Nephron progenitor cell (in vitro differentiated cells): ENCODE results near the gene TTC9.

Source experiments
- DNase-seq: peaks from one replicate; pipeline ENCODE4 v3.0.0; 2021
- H3K27ac Mint-ChIP-seq: 2 replicates; pipeline ENCODE4 v1.8.0; 2021; ENCODE audit warnings: mild to moderate bottlenecking, moderate library complexity, mixed read lengths
- H3K27me3 Mint-ChIP-seq: 2 replicates; pipeline ENCODE4 v1.8.0; 2021; ENCODE audit warnings: mild to moderate bottlenecking, low read depth, mixed read lengths; ENCODE audit not compliant: poor library complexity
- H3K36me3 Mint-ChIP-seq: 2 replicates; pipeline ENCODE4 v1.8.0; 2021; ENCODE audit warnings: low read depth, mixed read lengths
- H3K4me1 Mint-ChIP-seq: 2 replicates; pipeline ENCODE4 v1.8.0; 2021; ENCODE audit warnings: mixed read lengths
- H3K4me3 Mint-ChIP-seq: 2 replicates; pipeline ENCODE4 v1.8.0; 2021; ENCODE audit warnings: mild to moderate bottlenecking, moderate library complexity, mixed read lengths
- H3K9me3 Mint-ChIP-seq: 2 replicates; pipeline ENCODE4 v1.8.0; 2021; ENCODE audit warnings: mild to moderate bottlenecking, moderate library complexity, mixed read lengths
- CTCF ChIP-seq: fragments of 200-600 bp; sonication (generic); IDR thresholded peaks from 2 replicates; pipeline ENCODE4 v1.5.0; 2021; ENCODE audit warnings: antibody characterized with exemption

The TTC9 gene

GRCh38 chr14:70619708-70620107 lies 22.0 kb upstream of the TTC9 start:
- H3K27me3 Mint-ChIP-seq = peaks cover 28% of the 10 kb centered on the region
- H3K4me1 Mint-ChIP-seq = no peaks in the 10 kb centered on the region
- no peak overlapping the region for H3K27ac Mint-ChIP-seq
- no peak for TF ChIP-seq CTCF
- no peak overlapping the region for H3K4me3 Mint-ChIP-seq
- H3K9me3 Mint-ChIP-seq = no peaks in the 10 kb centered on the region
- no peak for DNase-seq
- H3K36me3 Mint-ChIP-seq = no peaks in the 10 kb centered on the region

DNA sequence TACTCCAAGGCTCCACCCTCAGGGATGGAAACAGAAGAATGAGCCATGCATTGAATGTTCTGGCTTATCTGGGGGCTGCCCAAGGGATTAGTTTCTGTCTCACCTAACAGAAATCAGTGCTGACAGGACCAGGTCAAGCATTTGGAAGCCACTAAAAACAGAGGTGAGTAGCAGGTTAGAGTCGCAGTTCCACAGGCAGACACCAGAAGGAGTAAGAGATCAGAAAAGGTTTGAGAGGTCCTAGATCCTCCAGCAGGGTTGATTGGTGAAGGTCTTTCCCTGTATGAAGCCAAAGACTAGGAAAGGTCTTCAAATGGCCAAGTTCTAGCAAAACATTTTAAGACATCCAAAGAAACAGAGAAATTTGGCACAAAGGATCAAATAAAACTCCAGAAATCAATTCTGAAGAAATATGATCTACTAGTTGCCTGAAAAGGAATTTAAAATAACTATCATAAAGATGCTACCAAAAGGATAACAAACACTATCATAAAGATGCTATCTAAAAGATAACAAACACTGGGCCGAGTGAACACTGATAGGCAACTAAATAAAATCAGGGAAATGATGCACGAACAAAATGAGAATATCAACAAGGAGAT lies 19.5 kb upstream of the TTC9 start:
- no peaks in the 10 kb centered on the region for H3K4me1 Mint-ChIP-seq
- no peak overlapping the region for H3K27ac Mint-ChIP-seq
- DNase-seq = peak; percentile 33
- no peak overlapping the region for H3K4me3 Mint-ChIP-seq
- peaks cover 24% of the 10 kb centered on the region for H3K9me3 Mint-ChIP-seq
- peak; percentile 56 for TF ChIP-seq CTCF
- peaks cover 24% of the 10 kb centered on the region for H3K27me3 Mint-ChIP-seq
- no peaks in the 10 kb centered on the region for H3K36me3 Mint-ChIP-seq

DNA sequence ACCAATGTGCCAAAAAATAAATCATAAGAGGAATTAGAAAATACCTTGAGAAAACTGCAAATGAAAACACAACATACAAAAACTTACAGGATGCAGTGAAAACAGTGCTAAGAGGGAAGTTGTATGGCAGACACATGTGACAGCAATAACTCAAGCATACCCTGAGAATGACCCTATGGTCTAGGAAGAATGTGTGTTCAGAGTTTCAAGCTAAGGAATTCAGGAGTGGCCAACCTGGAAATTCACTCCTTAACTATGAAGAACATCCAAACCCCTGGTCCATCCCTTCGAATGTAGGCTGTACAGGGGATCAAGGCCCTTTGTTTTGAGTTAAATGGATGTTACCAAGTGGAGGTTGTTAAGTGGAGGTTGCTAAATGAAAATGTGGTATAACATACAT lies 16.7 kb upstream of the TTC9 start:
- Mint-ChIP-seq H3K9me3 (peaks cover 34% of the 10 kb centered on the region), H3K36me3 (no peaks in the 10 kb centered on the region), H3K4me1 (no peaks in the 10 kb centered on the region), H3K27me3 (peaks cover 26% of the 10 kb centered on the region), H3K4me3 (no peak overlapping the region), H3K27ac (no peak overlapping the region)
- DNase-seq = no peak
- no peak for TF ChIP-seq CTCF

- Mint-ChIP-seq H3K36me3 (no peaks in the 10 kb centered on the region), H3K27me3 (peaks cover 31% of the 10 kb centered on the region), H3K4me1 (no peaks in the 10 kb centered on the region), H3K9me3 (peaks cover 17% of the 10 kb centered on the region), H3K4me3 (no peak overlapping the region), H3K27ac (no peak overlapping the region)
- TF ChIP-seq CTCF = no peak
- DNase-seq = no peak
These were observed 9.8 kb upstream of the TTC9 start for GRCh38 chr14:70631948-70632347.

DNA sequence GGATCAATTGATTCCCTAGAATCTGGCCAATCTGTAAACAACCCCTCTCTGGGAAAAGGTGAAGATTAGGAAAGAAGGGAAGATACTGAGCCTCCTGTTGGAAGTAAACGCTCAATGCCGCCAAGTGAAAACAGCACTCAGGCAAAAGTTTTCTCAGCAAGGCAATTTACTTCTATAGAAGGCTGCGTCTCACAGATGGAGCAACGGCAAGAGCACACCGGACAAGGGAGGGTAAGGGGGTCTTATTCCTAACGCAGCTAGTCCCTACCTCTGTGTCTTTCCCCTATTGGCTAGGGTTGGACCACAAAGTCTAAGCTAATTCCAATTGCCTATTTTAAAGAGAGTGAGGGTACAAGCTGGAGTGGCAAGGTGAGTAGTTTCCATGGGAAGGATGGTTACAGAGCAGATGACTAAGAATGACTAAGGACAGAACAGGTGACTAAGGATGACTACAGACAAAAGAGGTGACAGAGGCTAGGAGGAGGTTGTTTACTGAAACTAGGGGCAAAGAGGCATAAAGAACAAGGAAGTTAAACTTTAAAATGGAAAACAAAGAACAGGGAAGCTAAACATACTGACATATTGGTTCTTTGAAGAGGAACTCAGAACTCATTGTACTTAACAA lies 5.6 kb upstream of the TTC9 start:
- no peak for TF ChIP-seq CTCF
- H3K4me3 Mint-ChIP-seq = no peak overlapping the region
- H3K4me1 Mint-ChIP-seq = peaks cover 2% of the 10 kb centered on the region
- no peak for DNase-seq
- H3K36me3 Mint-ChIP-seq = no peaks in the 10 kb centered on the region
- H3K27ac Mint-ChIP-seq = no peak overlapping the region
- peaks cover 5% of the 10 kb centered on the region for H3K9me3 Mint-ChIP-seq
- H3K27me3 Mint-ChIP-seq = peaks cover 51% of the 10 kb centered on the region

DNA sequence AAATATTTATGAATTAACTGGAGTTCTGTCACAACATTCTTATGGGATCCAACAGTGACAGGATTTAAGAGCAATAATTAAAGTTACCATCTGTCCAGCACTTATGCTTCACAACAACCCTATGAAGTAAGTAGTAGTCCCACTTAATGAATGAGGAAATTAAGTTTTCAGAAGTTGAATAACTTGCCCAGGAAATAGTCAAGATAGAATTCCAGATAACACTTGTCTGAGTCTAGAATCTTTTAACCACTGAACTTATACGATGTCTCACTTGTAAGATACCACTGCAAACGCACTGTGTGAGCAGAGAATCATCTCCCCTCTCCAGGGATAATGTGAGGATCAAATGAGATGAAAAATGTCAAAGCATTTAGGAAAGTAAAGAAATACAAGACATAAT lies 3.3 kb upstream of the TTC9 start:
- no peak overlapping the region for H3K4me3 Mint-ChIP-seq
- no peaks in the 10 kb centered on the region for H3K36me3 Mint-ChIP-seq
- H3K27ac Mint-ChIP-seq = no peak overlapping the region
- TF ChIP-seq CTCF = no peak
- peaks cover 60% of the 10 kb centered on the region for H3K27me3 Mint-ChIP-seq
- H3K9me3 Mint-ChIP-seq = peaks cover 5% of the 10 kb centered on the region
- H3K4me1 Mint-ChIP-seq = peaks cover 15% of the 10 kb centered on the region
- DNase-seq = no peak
